OCI-LY1 (cell line): ENCODE data around the gene ALX1.

Experiments used
- H2AFZ ChIP-seq: fragments of 200-600 bp; sonication (generic), shearing (Covaris generic); 2 replicates; pipeline ENCODE4 v1.6.0; 2014; ENCODE audit warnings: antibody characterized with exemption, mild to moderate bottlenecking, low read length
- H3F3A ChIP-seq: fragments of 200-600 bp; sonication (generic), shearing (Covaris generic); 2 replicates; pipeline ENCODE4 v1.6.0; 2014; ENCODE audit warnings: mild to moderate bottlenecking, antibody characterized with exemption, low read length, moderate library complexity; ENCODE audit not compliant: insufficient read depth
- H3K27ac ChIP-seq: fragments of 200-600 bp; sonication (generic); 2 replicates; pipeline ENCODE4 v1.5.1; 2014; ENCODE audit warnings: low read length, mixed run types, mild to moderate bottlenecking, low read depth; ENCODE audit not compliant: poor library complexity, severe bottlenecking
- H3K27me3 ChIP-seq: fragments of 200-600 bp; sonication (generic); 2 replicates; pipeline ENCODE4 v1.6.0; 2014; ENCODE audit warnings: antibody characterized with exemption, mild to moderate bottlenecking, low read length, moderate library complexity; ENCODE audit not compliant: insufficient read depth
- H3K36me3 ChIP-seq: fragments of 200-600 bp; sonication (generic); 2 replicates; pipeline ENCODE4 v1.6.1; 2014; ENCODE audit warnings: mild to moderate bottlenecking, antibody characterized with exemption, low read length, moderate library complexity, mixed read lengths; ENCODE audit not compliant: insufficient read depth
- H3K4me1 ChIP-seq: fragments of 200-600 bp; sonication (generic); 2 replicates; pipeline ENCODE4 v1.5.1; 2014; ENCODE audit warnings: mild to moderate bottlenecking, low read length, moderate library complexity; ENCODE audit not compliant: insufficient read depth, severe bottlenecking
- H3K4me2 ChIP-seq: fragments of 200-600 bp; sonication (generic), shearing (Covaris generic); 2 replicates; pipeline ENCODE4 v1.6.1; 2014; ENCODE audit warnings: low read length
- H3K4me3 ChIP-seq: fragments of 200-600 bp; sonication (generic); 2 replicates; pipeline ENCODE4 v1.5.1; 2014; ENCODE audit warnings: low read length, low read depth, mild to moderate bottlenecking, mixed read lengths; ENCODE audit not compliant: poor library complexity, severe bottlenecking
- H3K79me2 ChIP-seq: fragments of 200-600 bp; shearing (Covaris generic); 2 replicates; pipeline ENCODE4 v1.6.1; 2016; ENCODE audit warnings: mixed run types, low read length, mixed read lengths; ENCODE audit not compliant: insufficient read depth
- H3K9ac ChIP-seq: fragments of 200-600 bp; sonication (generic), shearing (Covaris generic); 2 replicates; pipeline ENCODE4 v1.6.1; 2014; ENCODE audit warnings: mild to moderate bottlenecking, low read length, mixed read lengths
- H3K9me2 ChIP-seq: fragments of 200-600 bp; sonication (generic), shearing (Covaris generic); 2 replicates; pipeline ENCODE4 v1.6.1; 2014; ENCODE audit warnings: low read depth, mild to moderate bottlenecking, low read length, mixed read lengths
- H3K9me3 ChIP-seq: fragments of 200-600 bp; shearing (Covaris generic); 2 replicates; pipeline ENCODE4 v1.6.1; 2014; ENCODE audit warnings: low read length, mixed read lengths
- H4K20me1 ChIP-seq: fragments of 200-600 bp; sonication (generic), shearing (Covaris generic); 2 replicates; pipeline ENCODE4 v1.6.0; 2016; ENCODE audit warnings: mild to moderate bottlenecking, low read length; ENCODE audit not compliant: insufficient read depth
- CTCF ChIP-seq: fragments of 200-600 bp; sonication (generic), shearing (Covaris generic); IDR thresholded peaks from 2 replicates; pipeline ENCODE4 v1.5.1; 2017; ENCODE audit warnings: mild to moderate bottlenecking, antibody characterized with exemption, low read length, moderate library complexity, mixed read lengths
- EZH2 ChIP-seq: fragments of 200-600 bp; sonication (generic), shearing (Covaris generic); IDR thresholded peaks from 2 replicates; pipeline ENCODE4 v1.8.0; 2017; ENCODE audit warnings: borderline replicate concordance, mixed run types, mild to moderate bottlenecking, antibody characterized with exemption, low read length, moderate library complexity, mixed read lengths

ALX1 gene

GRCh38 chr12:85274315-85274651 lies 5.7 kb upstream of the ALX1 start:
- Histone ChIP-seq H3K4me3 (no peak overlapping the region), H2AFZ (no peak overlapping the region)
- TF ChIP-seq EZH2 (no peak), CTCF (no peak)

GRCh38 chr12:85275374-85275773 lies 4.6 kb upstream of the ALX1 start:
- no peak overlapping the region for H3K27ac ChIP-seq
- H3K36me3 ChIP-seq = no peaks in the 10 kb centered on the region
- H3K79me2 ChIP-seq = no peaks in the 10 kb centered on the region
- H3F3A ChIP-seq = no peaks in the 10 kb centered on the region
- no peaks in the 10 kb centered on the region for H3K9me2 ChIP-seq
- H3K4me3 ChIP-seq = no peak overlapping the region
- TF ChIP-seq EZH2 (no peak), CTCF (no peak)
- no peak overlapping the region for H2AFZ ChIP-seq
- H3K27me3 ChIP-seq = no peaks in the 10 kb centered on the region; the same call in 1 of the 2 replicates
- H3K9ac ChIP-seq = no peak overlapping the region
- no peaks in the 10 kb centered on the region for H3K9me3 ChIP-seq
- H3K4me2 ChIP-seq = no peak overlapping the region
- no peaks in the 10 kb centered on the region for H3K4me1 ChIP-seq
- no peaks in the 10 kb centered on the region for H4K20me1 ChIP-seq

More at GRCh38 chr12:85274315-85274651, 5.7 kb upstream of the ALX1 start:
- Histone ChIP-seq H4K20me1 (no peaks in the 10 kb centered on the region), H3K4me2 (no peak overlapping the region), H3K79me2 (no peaks in the 10 kb centered on the region), H3K9me2 (no peaks in the 10 kb centered on the region), H3K36me3 (no peaks in the 10 kb centered on the region), H3K27ac (no peak overlapping the region), H3K4me1 (no peaks in the 10 kb centered on the region), H3K9me3 (no peaks in the 10 kb centered on the region), H3F3A (no peaks in the 10 kb centered on the region), H3K27me3 (no peaks in the 10 kb centered on the region; the same call in 1 of the 2 replicates), H3K9ac (no peak overlapping the region)

- Histone ChIP-seq H3K9ac (no peak overlapping the region), H3K79me2 (no peaks in the 10 kb centered on the region), H3K4me1 (no peaks in the 10 kb centered on the region), H3K9me3 (no peaks in the 10 kb centered on the region), H2AFZ (no peak overlapping the region), H3K4me2 (no peak overlapping the region), H3K27ac (no peak overlapping the region), H3K4me3 (no peak overlapping the region), H4K20me1 (no peaks in the 10 kb centered on the region), H3K27me3 (no peaks in the 10 kb centered on the region; the same call in 1 of the 2 replicates), H3K9me2 (no peaks in the 10 kb centered on the region), H3K36me3 (no peaks in the 10 kb centered on the region), H3F3A (no peaks in the 10 kb centered on the region)
- TF ChIP-seq EZH2 = no peak
These were observed 2.8 kb upstream of the ALX1 start for GRCh38 chr12:85277191-85277590.

GRCh38 chr12:85277900-85278597 lies 2.0 kb upstream of the ALX1 start:
- H3F3A ChIP-seq = no peaks in the 10 kb centered on the region
- TF ChIP-seq CTCF (no peak), EZH2 (no peak)
- no peak overlapping the region for H2AFZ ChIP-seq
- H3K27ac ChIP-seq = no peak overlapping the region
- H3K9me2 ChIP-seq = no peaks in the 10 kb centered on the region
- no peaks in the 10 kb centered on the region for H3K4me1 ChIP-seq
- no peak overlapping the region for H3K4me2 ChIP-seq
- no peaks in the 10 kb centered on the region; the same call in 1 of the 2 replicates for H3K27me3 ChIP-seq
- H3K36me3 ChIP-seq = no peaks in the 10 kb centered on the region
- H3K4me3 ChIP-seq = no peak overlapping the region
- H3K9ac ChIP-seq = no peak overlapping the region
- H3K79me2 ChIP-seq = no peaks in the 10 kb centered on the region
- no peaks in the 10 kb centered on the region for H3K9me3 ChIP-seq
- H4K20me1 ChIP-seq = no peaks in the 10 kb centered on the region
